HCT116 (cell line): ENCODE data around the gene DGKB. TPM values are rescaled to one million over a fixed set of nuclear protein-coding genes. Genes with fewer than 3 reads are reported as not detected.

ENCODE experiments used
- ATAC-seq: fragments of 200-7000 bp; cut with Tn5 transposase; 2 replicates; pipeline ENCODE4 v1.9.1; 2020; ENCODE audit warnings: mild to moderate bottlenecking, moderate library complexity
- BruUV-seq: library from RNA; stranded (reverse); fragments of 400-500 nt; replicated peaks from 2 replicates; lab custom pipeline; 2021; lab: Mats Ljungman, UMichigan
- CTCF ChIA-PET: fragments of 300-600 bp; sonication (Branson Sonifier 250); formaldehyde crosslinking; loops from one replicate; lab custom pipeline; 2021; ENCODE audit warnings: antibody characterized with exemption; lab: Charles Lee
- POLR2A ChIA-PET: fragments of 300-600, 350-600 bp; sonication (Branson Sonifier 250); formaldehyde crosslinking; loops from one replicate; lab custom pipeline; 2021; ENCODE audit warnings: antibody characterized with exemption; lab: Charles Lee
- RAD21 ChIA-PET, 2 experiments: fragments of 300-600 bp; sonication (Branson Sonifier 250); formaldehyde crosslinking; loops; one replicate each; lab custom pipeline; 2023; ENCODE audit warnings: low total read pairs in 2 of 2; ENCODE audit not compliant: uncharacterized antibody in 2 of 2, unreplicated experiment in 2 of 2, low non-redundant PET in 1 of 2; lab: Charles Lee
- DNase-seq: peaks from one replicate; pipeline ENCODE4 v3.0.0-alpha.2; 2010; ENCODE audit warnings: low read depth, low spot score
- H2AFZ ChIP-seq: fragments of 200-600 bp; shearing (Covaris generic), sonication (generic); 2 replicates; pipeline ENCODE4 v1.6.1; 2017; ENCODE audit warnings: low read depth, mixed run types, mixed read lengths, antibody characterized with exemption, low read length; ENCODE audit not compliant: poor library complexity, severe bottlenecking
- H3K27ac ChIP-seq: 2 replicates; pipeline ENCODE4 v1.5.1; 2012; ENCODE audit warnings: low read depth, low read length
- H3K27me3 ChIP-seq: fragments of 200-600 bp; sonication (generic); 2 replicates; pipeline ENCODE4 v1.6.1; 2016; ENCODE audit warnings: mixed run types, low read length, mixed read lengths; ENCODE audit not compliant: insufficient read depth
- H3K36me3 ChIP-seq, 2 experiments: fragments of 200-500 bp in 1 of 2; fragments of 200-600 bp in 1 of 2; sonication (Bioruptor generic) in 1 of 2; sonication (generic) in 1 of 2; 2 replicates each; pipeline versions ENCODE4 v1.5.1 to v1.6.1; 2014 to 2016; ENCODE audit warnings: low read length in 2 of 2, inconsistent platforms in 1 of 2, mixed read lengths in 1 of 2, mixed run types in 1 of 2; ENCODE audit not compliant: insufficient read depth in 2 of 2, control insufficient read depth in 1 of 2
- H3K4me1 ChIP-seq, 2 experiments: fragments of 200-600 bp in 1 of 2; sonication (generic) in 1 of 2; 2 replicates each; pipeline versions ENCODE4 v1.5.1 to v1.6.1; 2012 to 2017; ENCODE audit warnings: low read length in 2 of 2, inconsistent platforms in 1 of 2, mild to moderate bottlenecking in 1 of 2, mixed read lengths in 1 of 2, mixed run types in 1 of 2, moderate library complexity in 1 of 2; ENCODE audit not compliant: insufficient read depth in 2 of 2, control insufficient read depth in 1 of 2
- H3K4me2 ChIP-seq: fragments of 200-600 bp; sonication (generic); 2 replicates; pipeline ENCODE4 v1.6.1; 2017; ENCODE audit warnings: mixed run types, low read length, mixed read lengths
- H3K4me3 ChIP-seq, 2 experiments: fragments of 200-600 bp in 1 of 2; sonication (generic) in 1 of 2; replicated peaks in 1 of 2; 2 replicates each; pipeline ENCODE4 v1.5.1; 2011 to 2016; ENCODE audit warnings: low read length in 2 of 2, control low read depth in 1 of 2, low read depth in 1 of 2, mild to moderate bottlenecking in 1 of 2, mixed read lengths in 1 of 2, mixed run types in 1 of 2
- H3K79me2 ChIP-seq: fragments of 200-600 bp; sonication (generic); 2 replicates; pipeline ENCODE4 v1.6.1; 2017; ENCODE audit warnings: mild to moderate bottlenecking, mixed run types, low read length, moderate library complexity, mixed read lengths; ENCODE audit not compliant: insufficient read depth
- H3K9ac ChIP-seq: fragments of 200-600 bp; sonication (generic); 2 replicates; pipeline ENCODE4 v1.6.1; 2016; ENCODE audit warnings: low read length, mixed read lengths
- H3K9me2 ChIP-seq: fragments of 200-600 bp; sonication (generic), shearing (Covaris generic); 2 replicates; pipeline ENCODE4 v1.6.1; 2017; ENCODE audit warnings: mixed run types, mild to moderate bottlenecking, moderate library complexity; ENCODE audit not compliant: insufficient read depth
- H3K9me3 ChIP-seq, 2 experiments: fragments of 200-500 bp in 1 of 2; fragments of 200-600 bp in 1 of 2; sonication (Bioruptor generic) in 1 of 2; sonication (generic) in 1 of 2; 2 replicates each; pipeline ENCODE4 v1.6.1; 2014 to 2017; ENCODE audit warnings: low read length in 2 of 2, mixed read lengths in 2 of 2, inconsistent platforms in 1 of 2, low read depth in 1 of 2, mild to moderate bottlenecking in 1 of 2, mixed run types in 1 of 2, moderate library complexity in 1 of 2; ENCODE audit not compliant: control insufficient read depth in 1 of 2, insufficient read depth in 1 of 2
- H4K20me1 ChIP-seq: fragments of 200-600 bp; sonication (generic), shearing (Covaris generic); 2 replicates; pipeline ENCODE4 v1.6.1; 2017; ENCODE audit warnings: mixed run types, mild to moderate bottlenecking, moderate library complexity; ENCODE audit not compliant: insufficient read depth
- CEBPB ChIP-seq: IDR thresholded peaks from 2 replicates; pipeline ENCODE4 v1.6.1; 2012; ENCODE audit warnings: low read depth
- EGR1 ChIP-seq: IDR thresholded peaks from 2 replicates; pipeline ENCODE4 v1.6.1; 2012; ENCODE audit warnings: low read depth
- ELF1 ChIP-seq: IDR thresholded peaks from 2 replicates; pipeline ENCODE4 v1.6.1; 2012; ENCODE audit warnings: low read depth, borderline replicate concordance
- EZH2 ChIP-seq: fragments of 200-600 bp; sonication (generic); IDR thresholded peaks from 2 replicates; pipeline ENCODE4 v1.6.1; 2017; ENCODE audit warnings: antibody characterized with exemption, mixed run types
- EZH2phosphoT487 ChIP-seq: fragments of 200-600 bp; IDR thresholded peaks from 2 replicates; pipeline ENCODE4 v1.6.1; 2018; ENCODE audit warnings: antibody characterized with exemption, borderline replicate concordance
- FOSL1 ChIP-seq: IDR thresholded peaks from 2 replicates; pipeline ENCODE4 v1.6.1; 2012; ENCODE audit warnings: low read depth
- JUND ChIP-seq: IDR thresholded peaks from 2 replicates; pipeline ENCODE4 v1.6.1; 2012
- POLR2A ChIP-seq: IDR thresholded peaks from 2 replicates; pipeline ENCODE4 v1.7.0; 2011; ENCODE audit warnings: borderline replicate concordance; ENCODE audit not compliant: insufficient read depth, insufficient read length; ENCODE audit errors: extremely low read depth
- POLR2AphosphoS5 ChIP-seq: IDR thresholded peaks from 2 replicates; pipeline ENCODE4 v1.6.1; 2011; ENCODE audit warnings: mild to moderate bottlenecking, low read depth, low read length, moderate library complexity
- SIN3A ChIP-seq: IDR thresholded peaks from 2 replicates; pipeline ENCODE4 v1.6.1; 2012; ENCODE audit warnings: low read depth
- SRF ChIP-seq: IDR thresholded peaks from 2 replicates; pipeline ENCODE4 v1.6.1; 2012; ENCODE audit warnings: low read depth
- TCF7L2 ChIP-seq: IDR thresholded peaks from 2 replicates; pipeline ENCODE4 v1.7.0; 2011; ENCODE audit warnings: borderline replicate concordance, inconsistent platforms; ENCODE audit not compliant: insufficient read depth, insufficient read length; ENCODE audit errors: extremely low read depth
- YY1 ChIP-seq: IDR thresholded peaks from 2 replicates; pipeline ENCODE4 v1.6.1; 2011; ENCODE audit warnings: low read length, low read depth, moderate library complexity, mild to moderate bottlenecking; ENCODE audit not compliant: insufficient replicate concordance; ENCODE audit errors: extremely low read depth
- ZFX ChIP-seq: fragments of 450-650 bp; IDR thresholded peaks from 2 replicates; pipeline ENCODE4 v1.6.1; 2017
- ZNF274 ChIP-seq: fragments of 200-500 bp; sonication (Bioruptor generic); IDR thresholded peaks from 2 replicates; pipeline ENCODE4 v1.6.1; 2014; ENCODE audit warnings: mild to moderate bottlenecking, low read depth, low read length, inconsistent platforms
- intact Hi-C: fragments of 100-400 bp; cut with micrococcal nuclease; formaldehyde crosslinking; loops from 2 replicates; pipeline ENCODE4 v1.10.0; 2022
- total RNA-seq: library from RNA; stranded (reverse); gene quantifications from one replicate; pipeline ENCODE4 v1.2.1, GENCODE V29; 2021; ENCODE audit not compliant: unreplicated experiment
- TF ChIP-seq, protein P1 (sequence below): IDR thresholded peaks from 2 replicates; pipeline ENCODE4 v1.6.1; 2012; ENCODE audit warnings: low read depth
- TF ChIP-seq, protein P2 (sequence below), 3 experiments: fragments of 200-600 bp in 1 of 3; sonication (generic) in 1 of 3; IDR thresholded peaks in 2 of 3; conservative IDR thresholded peaks in 1 of 3; 2 replicates each; pipeline ENCODE4 v1.5.1; 2012 to 2017; ENCODE audit warnings: low read depth in 2 of 3, low read length in 2 of 3, antibody characterized with exemption in 1 of 3, borderline replicate concordance in 1 of 3, control low read depth in 1 of 3, mild to moderate bottlenecking in 1 of 3, mixed read lengths in 1 of 3, mixed run types in 1 of 3, moderate library complexity in 1 of 3; ENCODE audit not compliant: insufficient read depth in 1 of 3
- TF ChIP-seq, protein P3 (sequence below): IDR thresholded peaks from 2 replicates; pipeline ENCODE4 v1.6.1; 2012
- TF ChIP-seq, protein P4 (sequence below): IDR thresholded peaks from 2 replicates; pipeline ENCODE4 v1.6.1; 2012

The DGKB gene
- total RNA-seq, 1 experiment from 2014 or later = 0.05 TPM

DNA sequence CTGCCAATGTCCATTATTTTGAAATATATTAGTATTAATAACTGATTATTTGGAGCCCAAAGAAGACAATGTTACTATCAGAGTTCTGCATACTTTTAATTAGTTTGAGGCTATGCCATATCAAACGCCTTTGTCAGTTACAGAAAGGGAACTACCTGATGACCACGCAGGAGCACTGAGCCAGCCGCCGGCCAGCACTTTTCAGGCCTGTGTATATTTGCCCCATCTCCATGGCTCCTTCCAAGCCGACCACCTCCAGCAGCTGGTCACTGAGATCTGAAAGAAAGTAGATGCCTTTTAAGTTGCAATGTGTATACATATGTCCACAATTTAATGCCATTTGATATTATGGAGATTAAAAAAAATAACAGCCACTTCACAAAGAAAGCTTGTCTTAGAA, 724.7 kb downstream of the DGKB start (continued):
- TF ChIP-seq JUND (no peak), ELF1 (no peak), ZFX (no peak)
- TF ChIP-seq, protein P1, sequence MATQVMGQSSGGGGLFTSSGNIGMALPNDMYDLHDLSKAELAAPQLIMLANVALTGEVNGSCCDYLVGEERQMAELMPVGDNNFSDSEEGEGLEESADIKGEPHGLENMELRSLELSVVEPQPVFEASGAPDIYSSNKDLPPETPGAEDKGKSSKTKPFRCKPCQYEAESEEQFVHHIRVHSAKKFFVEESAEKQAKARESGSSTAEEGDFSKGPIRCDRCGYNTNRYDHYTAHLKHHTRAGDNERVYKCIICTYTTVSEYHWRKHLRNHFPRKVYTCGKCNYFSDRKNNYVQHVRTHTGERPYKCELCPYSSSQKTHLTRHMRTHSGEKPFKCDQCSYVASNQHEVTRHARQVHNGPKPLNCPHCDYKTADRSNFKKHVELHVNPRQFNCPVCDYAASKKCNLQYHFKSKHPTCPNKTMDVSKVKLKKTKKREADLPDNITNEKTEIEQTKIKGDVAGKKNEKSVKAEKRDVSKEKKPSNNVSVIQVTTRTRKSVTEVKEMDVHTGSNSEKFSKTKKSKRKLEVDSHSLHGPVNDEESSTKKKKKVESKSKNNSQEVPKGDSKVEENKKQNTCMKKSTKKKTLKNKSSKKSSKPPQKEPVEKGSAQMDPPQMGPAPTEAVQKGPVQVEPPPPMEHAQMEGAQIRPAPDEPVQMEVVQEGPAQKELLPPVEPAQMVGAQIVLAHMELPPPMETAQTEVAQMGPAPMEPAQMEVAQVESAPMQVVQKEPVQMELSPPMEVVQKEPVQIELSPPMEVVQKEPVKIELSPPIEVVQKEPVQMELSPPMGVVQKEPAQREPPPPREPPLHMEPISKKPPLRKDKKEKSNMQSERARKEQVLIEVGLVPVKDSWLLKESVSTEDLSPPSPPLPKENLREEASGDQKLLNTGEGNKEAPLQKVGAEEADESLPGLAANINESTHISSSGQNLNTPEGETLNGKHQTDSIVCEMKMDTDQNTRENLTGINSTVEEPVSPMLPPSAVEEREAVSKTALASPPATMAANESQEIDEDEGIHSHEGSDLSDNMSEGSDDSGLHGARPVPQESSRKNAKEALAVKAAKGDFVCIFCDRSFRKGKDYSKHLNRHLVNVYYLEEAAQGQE = no peak

GRCh38 chr7:14170872-14171271, 731.7 kb downstream of the DGKB start:
- Histone ChIP-seq H4K20me1 (no peaks in the 10 kb centered on the region), H3K4me1 (no peaks in the 10 kb centered on the region), H3K9me3 (no peaks in the 10 kb centered on the region), H3K4me2 (no peak overlapping the region), H3K27me3 (no peaks in the 10 kb centered on the region), H3K36me3 (no peaks in the 10 kb centered on the region), H3K27ac (no peak overlapping the region), H2AFZ (peak overlapping the region; percentile 9), H3K4me3 (no peak overlapping the region), H3K9me2 (no peaks in the 10 kb centered on the region), H3K79me2 (no peaks in the 10 kb centered on the region), H3K9ac (no peak overlapping the region)
- ChIA-PET RAD21 (no interaction called here), POLR2A (no interaction called here), CTCF (no interaction called here)
- DNase-seq (no peak), ATAC-seq (no peak)
- intact Hi-C loops = no loop called here
- BruUV-seq = no TSS peak
- no peak for TF ChIP-seq POLR2AphosphoS5
- TF ChIP-seq SRF = no peak
- TF ChIP-seq, protein P2, sequence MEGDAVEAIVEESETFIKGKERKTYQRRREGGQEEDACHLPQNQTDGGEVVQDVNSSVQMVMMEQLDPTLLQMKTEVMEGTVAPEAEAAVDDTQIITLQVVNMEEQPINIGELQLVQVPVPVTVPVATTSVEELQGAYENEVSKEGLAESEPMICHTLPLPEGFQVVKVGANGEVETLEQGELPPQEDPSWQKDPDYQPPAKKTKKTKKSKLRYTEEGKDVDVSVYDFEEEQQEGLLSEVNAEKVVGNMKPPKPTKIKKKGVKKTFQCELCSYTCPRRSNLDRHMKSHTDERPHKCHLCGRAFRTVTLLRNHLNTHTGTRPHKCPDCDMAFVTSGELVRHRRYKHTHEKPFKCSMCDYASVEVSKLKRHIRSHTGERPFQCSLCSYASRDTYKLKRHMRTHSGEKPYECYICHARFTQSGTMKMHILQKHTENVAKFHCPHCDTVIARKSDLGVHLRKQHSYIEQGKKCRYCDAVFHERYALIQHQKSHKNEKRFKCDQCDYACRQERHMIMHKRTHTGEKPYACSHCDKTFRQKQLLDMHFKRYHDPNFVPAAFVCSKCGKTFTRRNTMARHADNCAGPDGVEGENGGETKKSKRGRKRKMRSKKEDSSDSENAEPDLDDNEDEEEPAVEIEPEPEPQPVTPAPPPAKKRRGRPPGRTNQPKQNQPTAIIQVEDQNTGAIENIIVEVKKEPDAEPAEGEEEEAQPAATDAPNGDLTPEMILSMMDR (IDR thresholded peaks at IDR 0.05 in 2 of 3, conservative IDR thresholded peaks at IDR 0.05 in 1 of 3; ENCODE audit: borderline replicate concordance in 1 of 3, insufficient read depth in 1 of 3, low read depth in 2 of 3, low read length in 2 of 3) = no peak
- TF ChIP-seq SIN3A = no peak
- TF ChIP-seq CEBPB = no peak
- TF ChIP-seq POLR2A = no peak
- TF ChIP-seq, protein P3, sequence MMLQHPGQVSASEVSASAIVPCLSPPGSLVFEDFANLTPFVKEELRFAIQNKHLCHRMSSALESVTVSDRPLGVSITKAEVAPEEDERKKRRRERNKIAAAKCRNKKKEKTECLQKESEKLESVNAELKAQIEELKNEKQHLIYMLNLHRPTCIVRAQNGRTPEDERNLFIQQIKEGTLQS = no peak
- no peak for TF ChIP-seq FOSL1
- TF ChIP-seq EZH2phosphoT487 = no peak
- TF ChIP-seq TCF7L2 = no peak
- TF ChIP-seq ZNF274 = no peak
- TF ChIP-seq YY1 = no peak
- no peak for TF ChIP-seq ELF1
- TF ChIP-seq, protein P4, sequence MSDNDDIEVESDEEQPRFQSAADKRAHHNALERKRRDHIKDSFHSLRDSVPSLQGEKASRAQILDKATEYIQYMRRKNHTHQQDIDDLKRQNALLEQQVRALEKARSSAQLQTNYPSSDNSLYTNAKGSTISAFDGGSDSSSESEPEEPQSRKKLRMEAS = no peak
- TF ChIP-seq JUND = no peak
- TF ChIP-seq EZH2 = no peak
- no peak for TF ChIP-seq EGR1
